PC-9 (cell line): ENCODE results near the gene UCHL1. TPM values are rescaled to one million over a fixed set of nuclear protein-coding genes. Genes with fewer than 3 reads are reported as not detected.
A peak's percentile ranks its signal among the peaks of the same experiment; 100 is the strongest.

ENCODE experiments used
- BruUV-seq: library from RNA; stranded (reverse); fragments of 400-500 nt; replicated peaks from 2 replicates; lab custom pipeline; 2021; lab: Mats Ljungman, UMichigan
- CTCF ChIA-PET: fragments of 300-600 bp; sonication (Branson Sonifier 250); formaldehyde crosslinking; loops from one replicate; lab custom pipeline; 2022; ENCODE audit warnings: antibody characterized with exemption; lab: Charles Lee
- POLR2A ChIA-PET: fragments of 300-600 bp; sonication (Branson Sonifier 250); formaldehyde crosslinking; loops from one replicate; lab custom pipeline; 2022; ENCODE audit warnings: antibody characterized with exemption; ENCODE audit not compliant: unreplicated experiment; lab: Charles Lee
- DNase-seq, 2 experiments: peaks; one replicate each; pipeline versions ENCODE4 v3.0.0 to v3.0.0-alpha.2; 2015 to 2022; ENCODE audit warnings: mixed read lengths in 1 of 2
- H2AFZ ChIP-seq: fragments of 200-600 bp; sonication (generic); 2 replicates; pipeline ENCODE4 v1.8.1; 2017; ENCODE audit warnings: antibody characterized with exemption
- H3F3A ChIP-seq: fragments of 200-600 bp; sonication (generic); 2 replicates; pipeline ENCODE4 v1.8.1; 2017; ENCODE audit warnings: antibody characterized with exemption, mild to moderate bottlenecking, low read depth; ENCODE audit not compliant: insufficient read depth
- H3K27ac ChIP-seq: fragments of 200-600 bp; sonication (generic); 2 replicates; pipeline ENCODE4 v1.6.1; 2016; ENCODE audit warnings: mixed run types
- H3K27me3 ChIP-seq: fragments of 200-600 bp; sonication (generic); 2 replicates; pipeline ENCODE4 v1.6.1; 2016; ENCODE audit warnings: low read depth, mixed run types; ENCODE audit not compliant: insufficient read depth
- H3K36me3 ChIP-seq: fragments of 200-600 bp; sonication (generic); 2 replicates; pipeline ENCODE4 v1.6.1; 2016; ENCODE audit warnings: low read depth, mixed run types
- H3K4me1 ChIP-seq: fragments of 200-600 bp; sonication (generic); replicated peaks from 2 replicates; pipeline ENCODE4 v1.6.1; 2016; ENCODE audit warnings: mixed run types; ENCODE audit not compliant: insufficient read depth
- H3K4me2 ChIP-seq: fragments of 200-600 bp; sonication (generic); 2 replicates; pipeline ENCODE4 v1.6.1; 2017; ENCODE audit warnings: mixed run types
- H3K4me3 ChIP-seq: fragments of 200-600 bp; sonication (generic); 2 replicates; pipeline ENCODE4 v1.6.1; 2016; ENCODE audit warnings: mixed run types
- H3K79me2 ChIP-seq: fragments of 200-600 bp; sonication (generic); 2 replicates; pipeline ENCODE4 v1.6.1; 2017; ENCODE audit warnings: low read depth, mixed run types
- H3K9me2 ChIP-seq: fragments of 200-600 bp; sonication (generic); 2 replicates; pipeline ENCODE4 v1.8.1; 2017; ENCODE audit warnings: mild to moderate bottlenecking; ENCODE audit not compliant: insufficient read depth
- H3K9me3 ChIP-seq: fragments of 200-600 bp; sonication (generic); 2 replicates; pipeline ENCODE4 v1.8.1; 2016; ENCODE audit warnings: low read depth; ENCODE audit not compliant: insufficient read depth
- H4K20me1 ChIP-seq: fragments of 200-600 bp; sonication (generic); 2 replicates; pipeline ENCODE4 v1.8.1; 2017; ENCODE audit not compliant: insufficient read depth
- EZH2 ChIP-seq: fragments of 200-600 bp; sonication (generic); IDR thresholded peaks from 2 replicates; pipeline ENCODE4 v1.8.0; 2017; ENCODE audit warnings: antibody characterized with exemption, low read depth
- intact Hi-C: fragments of 100-400 bp; cut with micrococcal nuclease; formaldehyde crosslinking; loops from one replicate; pipeline ENCODE4 v1.10.0; 2022; ENCODE audit not compliant: unreplicated experiment
- total RNA-seq: library from RNA; stranded (reverse); gene quantifications from 2 replicates; pipeline ENCODE4 v1.2.3, GENCODE V29; 2021
- TF ChIP-seq, protein P1 (sequence below): fragments of 200-600 bp; sonication (generic); conservative IDR thresholded peaks from 2 replicates; pipeline ENCODE4 v1.6.1; 2017; ENCODE audit warnings: mixed run types, antibody characterized with exemption, mild to moderate bottlenecking, moderate library complexity

The UCHL1 gene
- total RNA-seq, 1 experiment from 2014 or later: 1,253 TPM

DNA sequence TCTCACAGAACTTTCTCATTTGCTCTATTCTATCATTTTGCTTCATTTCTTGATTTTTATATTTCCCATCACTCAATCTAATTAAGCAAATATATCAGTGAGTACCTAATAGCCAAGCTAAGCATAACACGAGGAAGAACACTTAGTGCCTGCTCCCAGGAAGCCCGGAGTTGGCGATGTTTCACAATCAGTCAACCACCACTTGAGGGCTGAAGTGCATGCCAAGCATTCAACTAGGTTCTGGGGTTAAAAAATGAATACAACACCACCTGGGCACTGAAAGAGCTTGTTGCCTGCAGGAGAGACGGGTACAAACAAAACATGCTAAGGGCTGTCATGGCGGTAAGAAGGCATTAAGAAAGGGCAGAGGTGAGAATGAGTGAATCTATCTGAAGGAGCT, 47.5 kb downstream of the UCHL1 start:
- TF ChIP-seq EZH2: no peak
- TF ChIP-seq, protein P1, sequence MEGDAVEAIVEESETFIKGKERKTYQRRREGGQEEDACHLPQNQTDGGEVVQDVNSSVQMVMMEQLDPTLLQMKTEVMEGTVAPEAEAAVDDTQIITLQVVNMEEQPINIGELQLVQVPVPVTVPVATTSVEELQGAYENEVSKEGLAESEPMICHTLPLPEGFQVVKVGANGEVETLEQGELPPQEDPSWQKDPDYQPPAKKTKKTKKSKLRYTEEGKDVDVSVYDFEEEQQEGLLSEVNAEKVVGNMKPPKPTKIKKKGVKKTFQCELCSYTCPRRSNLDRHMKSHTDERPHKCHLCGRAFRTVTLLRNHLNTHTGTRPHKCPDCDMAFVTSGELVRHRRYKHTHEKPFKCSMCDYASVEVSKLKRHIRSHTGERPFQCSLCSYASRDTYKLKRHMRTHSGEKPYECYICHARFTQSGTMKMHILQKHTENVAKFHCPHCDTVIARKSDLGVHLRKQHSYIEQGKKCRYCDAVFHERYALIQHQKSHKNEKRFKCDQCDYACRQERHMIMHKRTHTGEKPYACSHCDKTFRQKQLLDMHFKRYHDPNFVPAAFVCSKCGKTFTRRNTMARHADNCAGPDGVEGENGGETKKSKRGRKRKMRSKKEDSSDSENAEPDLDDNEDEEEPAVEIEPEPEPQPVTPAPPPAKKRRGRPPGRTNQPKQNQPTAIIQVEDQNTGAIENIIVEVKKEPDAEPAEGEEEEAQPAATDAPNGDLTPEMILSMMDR: no peak
- H3K9me2 ChIP-seq: no peaks in the 10 kb centered on the region
- no peak overlapping the region for H3K27ac ChIP-seq
- no peaks in the 10 kb centered on the region for H3K4me1 ChIP-seq
- H3K9me3 ChIP-seq: no peaks in the 10 kb centered on the region
- H4K20me1 ChIP-seq: no peaks in the 10 kb centered on the region
- no peaks in the 10 kb centered on the region for H3K36me3 ChIP-seq
- CTCF ChIA-PET: no interaction called here
- intact Hi-C loops: no loop called here
- DNase-seq: no peak
- BruUV-seq: no TSS peak
- no peak overlapping the region for H3K4me2 ChIP-seq
- no peaks in the 10 kb centered on the region for H3K79me2 ChIP-seq
- POLR2A ChIA-PET: no interaction called here
- no peak overlapping the region for H2AFZ ChIP-seq
- H3K4me3 ChIP-seq: no peak overlapping the region
- no peaks in the 10 kb centered on the region for H3K27me3 ChIP-seq
- H3F3A ChIP-seq: no peaks in the 10 kb centered on the region

DNA sequence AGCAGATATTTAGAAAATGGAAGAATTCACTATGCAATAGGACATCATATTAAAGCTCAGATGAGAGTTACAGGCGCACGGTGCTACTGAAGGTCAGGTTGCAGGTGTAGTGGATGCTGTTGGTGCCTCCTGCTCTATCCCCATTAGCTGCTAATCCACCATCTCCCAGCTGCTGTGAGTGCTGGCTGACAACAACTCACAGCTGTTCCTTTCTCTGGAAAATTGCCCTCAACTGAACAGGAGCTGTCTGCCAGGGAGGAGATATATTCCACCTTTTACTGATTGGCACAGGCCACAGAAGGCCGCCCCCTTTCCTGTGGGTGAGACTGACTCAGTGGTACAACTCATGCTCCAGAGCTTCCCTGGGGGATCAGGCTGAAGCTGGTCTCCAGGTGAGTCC, 48.7 kb downstream of the UCHL1 start:
- no peaks in the 10 kb centered on the region for H3K36me3 ChIP-seq
- H2AFZ ChIP-seq: no peak overlapping the region
- CTCF ChIA-PET: no interaction called here
- no peaks in the 10 kb centered on the region for H3K9me3 ChIP-seq
- H3K79me2 ChIP-seq: no peaks in the 10 kb centered on the region
- no peaks in the 10 kb centered on the region for H4K20me1 ChIP-seq
- no peak overlapping the region for H3K4me2 ChIP-seq
- H3K27ac ChIP-seq: no peak overlapping the region
- no peak overlapping the region for H3K4me3 ChIP-seq
- no peaks in the 10 kb centered on the region for H3K9me2 ChIP-seq
- POLR2A ChIA-PET: no interaction called here
- BruUV-seq: no TSS peak
- no peak for TF ChIP-seq EZH2
- TF ChIP-seq, protein P1: no peak
- H3K4me1 ChIP-seq: no peaks in the 10 kb centered on the region
- intact Hi-C loops: no loop called here
- no peaks in the 10 kb centered on the region for H3K27me3 ChIP-seq
- no peak for DNase-seq
- no peaks in the 10 kb centered on the region for H3F3A ChIP-seq

DNA sequence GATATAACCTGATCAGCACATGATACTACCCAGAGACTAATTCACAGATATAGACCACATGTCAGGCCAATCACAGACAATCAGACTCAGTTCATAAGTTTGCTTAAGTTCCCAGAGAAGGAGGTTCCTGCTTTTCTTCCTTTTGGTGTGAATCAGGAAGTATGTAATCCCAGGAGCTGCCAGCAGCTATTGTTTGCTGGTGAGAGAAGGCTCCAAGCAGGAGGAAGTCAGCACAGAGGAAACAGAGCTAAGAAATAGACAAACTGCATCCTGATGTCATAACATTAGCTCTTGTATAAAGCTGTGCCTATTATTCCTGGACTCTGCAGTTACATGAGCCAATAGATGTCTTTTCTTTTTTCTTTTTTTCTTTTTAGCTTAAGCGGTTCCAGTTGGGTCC, 50.9 kb downstream of the UCHL1 start:
- TF ChIP-seq, protein P1: no peak
- TF ChIP-seq EZH2: no peak
- no peaks in the 10 kb centered on the region for H3K4me1 ChIP-seq
- H3K27me3 ChIP-seq: no peaks in the 10 kb centered on the region
- no peak overlapping the region for H2AFZ ChIP-seq
- BruUV-seq: no TSS peak
- H3K4me3 ChIP-seq: no peak overlapping the region
- H3K9me2 ChIP-seq: no peaks in the 10 kb centered on the region
- no peaks in the 10 kb centered on the region for H3K79me2 ChIP-seq
- no peak overlapping the region for H3K27ac ChIP-seq
- H4K20me1 ChIP-seq: no peaks in the 10 kb centered on the region
- CTCF ChIA-PET: no interaction called here
- POLR2A ChIA-PET: no interaction called here
- no peaks in the 10 kb centered on the region for H3F3A ChIP-seq
- H3K9me3 ChIP-seq: no peaks in the 10 kb centered on the region
- intact Hi-C loops: no loop called here
- no peaks in the 10 kb centered on the region for H3K36me3 ChIP-seq
- H3K4me2 ChIP-seq: no peak overlapping the region
- DNase-seq: peak in 1 of 2 experiments; percentile 47
